ENCODE measurements around the gene TCTN1. TPM values are rescaled to one million over a fixed set of nuclear protein-coding genes. Genes with fewer than 3 reads are reported as not detected.
"Not testable (repeated sequence)": the region's sequence is repeated elsewhere in the genome, so short reads cannot be mapped to it uniquely, and the experiment has no call there.

Gene TCTN1
- total RNA-seq, 2 donors from 2014 or later = 40.9 to 42.0 TPM

- no peak for DNase-seq (ENCODE audit: low spot score)
- no peak overlapping the region for H3K27ac ChIP-seq
- ATAC-seq (ENCODE audit: insufficient number of reproducible peaks, low FRiP score, low read depth) = no peak
These were observed 45.2 kb upstream of the TCTN1 start for GRCh38 chr12:110568752-110569151.

DNA sequence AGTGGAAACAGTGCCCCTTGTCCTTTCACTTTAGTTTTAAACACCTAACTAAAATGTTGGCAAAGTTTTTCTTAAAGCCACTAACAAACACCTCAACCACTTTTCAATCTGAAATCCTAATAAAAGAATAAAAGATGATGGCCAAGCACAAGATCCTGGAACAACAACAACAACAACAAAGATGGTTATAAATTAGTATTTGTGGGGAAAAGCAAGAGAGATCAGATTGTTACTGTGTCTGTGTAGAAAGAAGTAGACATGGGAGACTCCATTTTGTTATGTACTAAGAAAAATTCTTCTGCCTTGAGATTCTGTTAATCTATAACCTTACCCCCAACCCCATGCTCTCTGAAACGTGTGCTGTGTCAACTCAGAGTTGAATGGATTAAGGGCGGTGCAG lies 44.1 kb upstream of the TCTN1 start:
- H3K4me1 ChIP-seq (ENCODE audit: control insufficient read depth in 1 of 2, low read depth in 2 of 2); H3K36me3 ChIP-seq; H3K9me3 ChIP-seq; ATAC-seq (ENCODE audit: insufficient number of reproducible peaks, low FRiP score, low read depth); H3K27ac ChIP-seq; H3K4me3 ChIP-seq; DNase-seq (ENCODE audit: low spot score); H3K27me3 ChIP-seq (replicated peaks; ENCODE audit: insufficient read depth): not testable (repeated sequence)

More at GRCh38 chr12:110568752-110569151, 45.2 kb upstream of the TCTN1 start:
- peaks cover 9% of the 10 kb centered on the region for H3K9me3 ChIP-seq
- H3K4me1 ChIP-seq (ENCODE audit: control insufficient read depth in 1 of 2, low read depth in 2 of 2) = peaks cover 4 to 12% of the 10 kb centered on the region in 2 donors
- H3K27me3 ChIP-seq (replicated peaks; ENCODE audit: insufficient read depth) = no peaks in the 10 kb centered on the region
- TF ChIP-seq CTCF (IDR thresholded peaks at IDR 0.05) = no peak
- H3K36me3 ChIP-seq = no peaks in the 10 kb centered on the region
- H3K4me3 ChIP-seq = no peak overlapping the region

DNA sequence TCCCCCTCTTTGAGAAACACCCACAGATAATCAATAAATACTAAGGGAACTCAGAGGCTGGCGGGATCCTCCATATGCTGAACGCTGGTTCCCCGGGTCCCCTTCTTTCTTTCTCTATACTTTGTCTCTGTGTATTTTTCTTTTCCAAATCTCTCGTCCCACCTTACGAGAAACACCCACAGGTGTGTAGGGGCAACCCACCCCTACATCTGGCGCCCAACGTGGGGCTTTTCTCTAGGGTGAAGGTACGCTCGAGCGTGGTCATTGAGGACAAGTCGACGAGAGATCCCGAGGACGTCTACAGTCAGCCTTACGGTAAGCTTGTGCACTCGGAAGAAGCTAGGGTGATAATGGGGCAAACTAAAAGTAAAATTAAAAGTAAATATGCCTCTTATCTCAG lies 43.1 kb upstream of the TCTN1 start:
- not testable (repeated sequence) for H3K4me1 ChIP-seq (ENCODE audit: control insufficient read depth in 1 of 2, low read depth in 2 of 2); H3K4me3 ChIP-seq; DNase-seq (ENCODE audit: low spot score); H3K36me3 ChIP-seq; H3K27ac ChIP-seq; H3K9me3 ChIP-seq; H3K27me3 ChIP-seq (replicated peaks; ENCODE audit: insufficient read depth); ATAC-seq (ENCODE audit: insufficient number of reproducible peaks, low FRiP score, low read depth)

DNA sequence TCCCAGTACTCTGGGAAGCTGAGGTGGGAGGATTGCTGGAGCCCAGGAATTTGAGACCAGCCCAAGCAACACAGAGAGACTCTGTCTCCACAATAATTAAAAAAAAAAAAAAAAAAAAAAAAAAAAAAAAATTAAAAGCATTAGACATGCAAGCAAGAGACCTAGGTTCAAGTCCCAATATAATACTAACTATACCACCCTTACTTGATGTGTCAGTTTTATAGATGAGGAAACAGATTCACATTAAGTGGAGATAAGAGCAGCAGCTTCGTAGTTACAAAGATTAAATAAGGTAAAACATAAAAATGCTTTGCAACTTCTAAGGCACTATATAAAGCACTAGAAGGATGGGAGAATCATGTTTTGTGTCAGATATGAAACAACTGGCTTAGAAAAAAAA lies 39.9 kb upstream of the TCTN1 start:
- no peaks in the 10 kb centered on the region for H3K27me3 ChIP-seq (replicated peaks; ENCODE audit: insufficient read depth)
- H3K36me3 ChIP-seq = no peaks in the 10 kb centered on the region
- no peak for ATAC-seq (ENCODE audit: insufficient number of reproducible peaks, low FRiP score, low read depth)
- no peak overlapping the region for H3K4me3 ChIP-seq
- DNase-seq (ENCODE audit: low spot score) = no peak
- H3K4me1 ChIP-seq (ENCODE audit: control insufficient read depth in 1 of 2, low read depth in 2 of 2) = peaks cover 3 to 9% of the 10 kb centered on the region in 2 donors
- no peak overlapping the region for H3K27ac ChIP-seq
- peaks cover 9% of the 10 kb centered on the region for H3K9me3 ChIP-seq
- TF ChIP-seq CTCF (IDR thresholded peaks at IDR 0.05) = no peak

GRCh38 chr12:110574717-110575230 lies 39.2 kb upstream of the TCTN1 start:
- H3K4me1 ChIP-seq (ENCODE audit: control insufficient read depth in 1 of 2, low read depth in 2 of 2); DNase-seq (ENCODE audit: low spot score); ATAC-seq (ENCODE audit: insufficient number of reproducible peaks, low FRiP score, low read depth); H3K36me3 ChIP-seq; H3K27ac ChIP-seq; H3K4me3 ChIP-seq; H3K27me3 ChIP-seq (replicated peaks; ENCODE audit: insufficient read depth); H3K9me3 ChIP-seq: not testable (repeated sequence)

DNA sequence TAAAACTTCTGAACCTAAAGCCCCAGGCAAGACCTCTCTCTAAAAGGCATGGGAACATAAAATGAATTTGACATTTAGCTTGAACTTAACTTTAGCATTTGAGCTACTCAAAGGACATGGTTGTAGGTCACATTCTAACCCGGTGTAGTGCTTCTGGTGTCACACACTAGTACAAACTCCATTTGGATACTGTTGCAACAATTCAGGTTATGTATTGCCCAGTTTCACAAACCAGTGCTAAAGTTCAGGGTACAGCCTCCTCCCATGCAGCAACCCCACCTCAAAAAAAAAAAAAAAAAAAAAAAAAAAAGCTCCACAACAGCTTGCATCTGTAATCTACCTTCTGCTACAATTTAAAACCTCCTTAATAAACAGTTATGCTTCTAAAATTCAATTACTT lies 38.6 kb upstream of the TCTN1 start:
- Histone ChIP-seq H3K4me1 (ENCODE audit: control insufficient read depth in 1 of 2, low read depth in 2 of 2) (peaks cover 8 to 10% of the 10 kb centered on the region in 2 donors), H3K36me3 (no peaks in the 10 kb centered on the region), H3K27ac (no peak overlapping the region), H3K4me3 (no peak overlapping the region), H3K27me3 (replicated peaks; ENCODE audit: insufficient read depth) (no peaks in the 10 kb centered on the region), H3K9me3 (peaks cover 9% of the 10 kb centered on the region)
- DNase-seq (ENCODE audit: low spot score) = no peak
- ATAC-seq (ENCODE audit: insufficient number of reproducible peaks, low FRiP score, low read depth) = no peak
- TF ChIP-seq CTCF (IDR thresholded peaks at IDR 0.05) = no peak

GRCh38 chr12:110576504-110576903 lies 37.4 kb upstream of the TCTN1 start:
- no peaks in the 10 kb centered on the region for H3K36me3 ChIP-seq
- H3K27ac ChIP-seq = no peak overlapping the region
- H3K4me3 ChIP-seq = no peak overlapping the region
- DNase-seq (ENCODE audit: low spot score) (no peak), ATAC-seq (ENCODE audit: insufficient number of reproducible peaks, low FRiP score, low read depth) (no peak)
- H3K27me3 ChIP-seq (replicated peaks; ENCODE audit: insufficient read depth) = no peaks in the 10 kb centered on the region
- TF ChIP-seq CTCF (IDR thresholded peaks at IDR 0.05) = no peak
- peaks cover 3% of the 10 kb centered on the region for H3K9me3 ChIP-seq
- H3K4me1 ChIP-seq (ENCODE audit: control insufficient read depth in 1 of 2, low read depth in 2 of 2) = peaks cover 19 to 20% of the 10 kb centered on the region in 2 donors
